Epidermal melanocyte (primary cell): ENCODE data around the gene PRAMEF8.
"Not testable (repeated sequence)": the region's sequence is repeated elsewhere in the genome, so short reads cannot be mapped to it uniquely, and the experiment has no call there.

ENCODE experiments used
- DNase-seq: peaks from one replicate; pipeline ENCODE4 v3.0.0; 2011; ENCODE audit warnings: low spot score; ENCODE audit not compliant: insufficient read length

PRAMEF8 gene

GRCh38 chr1:13285037-13285436 lies at the start of gene PRAMEF8:
Gene PRAMEF8, minus strand, starts transcription at chr1:13285137. Its CDS starts 1,046 bp downstream, at chr1:13284091.
- not testable (repeated sequence) for DNase-seq

GRCh38 chr1:13315281-13315680 lies 30.3 kb upstream of the PRAMEF8 start, which contains the start of gene PRAMEF15:
Gene PRAMEF15, plus strand, starts transcription at chr1:13315581. Its CDS starts 2,827 bp downstream, at chr1:13318408.
- not testable (repeated sequence) for DNase-seq

GRCh38 chr1:13303239-13303638 lies 18.3 kb upstream of the PRAMEF8 start, which contains the start of gene PRAMEF33:
Gene PRAMEF33, plus strand, starts transcription at chr1:13303539. Its CDS starts 2,416 bp downstream, at chr1:13305955.
- DNase-seq: not testable (repeated sequence)

- not testable (repeated sequence) for DNase-seq
These were observed 17.3 kb upstream of the PRAMEF8 start for GRCh38 chr1:13302197-13302596.

GRCh38 chr1:13298699-13299098 lies 13.8 kb upstream of the PRAMEF8 start:
- DNase-seq: not testable (repeated sequence)

GRCh38 chr1:13297216-13297931 lies 12.4 kb upstream of the PRAMEF8 start:
- DNase-seq: not testable (repeated sequence)

- DNase-seq: not testable (repeated sequence)
These were observed 4.1 kb upstream of the PRAMEF8 start for GRCh38 chr1:13289030-13289429.

- not testable (repeated sequence) for DNase-seq
These were observed 5.3 kb downstream of the PRAMEF8 start for GRCh38 chr1:13279617-13280016.

- not testable (repeated sequence) for DNase-seq
These were observed 7.9 kb downstream of the PRAMEF8 start for GRCh38 chr1:13277016-13277415.

GRCh38 chr1:13265124-13265523 lies 19.8 kb downstream of the PRAMEF8 start:
- not testable (repeated sequence) for DNase-seq

- DNase-seq: not testable (repeated sequence)
These were observed 31.0 kb downstream of the PRAMEF8 start, which contains the start of gene PRAMEF5 for GRCh38 chr1:13253898-13254297. Gene PRAMEF5, plus strand, starts transcription at chr1:13254198. Its CDS starts 5,071 bp downstream, at chr1:13259269.

- not testable (repeated sequence) for DNase-seq
These were observed 37.8 kb downstream of the PRAMEF8 start for GRCh38 chr1:13247122-13247521.

GRCh38 chr1:13246554-13246871 lies 38.4 kb downstream of the PRAMEF8 start:
- DNase-seq: not testable (repeated sequence)

GRCh38 chr1:13245841-13246553 lies 38.9 kb downstream of the PRAMEF8 start:
- not testable (repeated sequence) for DNase-seq

- DNase-seq: not testable (repeated sequence)
These were observed 41.2 kb downstream of the PRAMEF8 start for GRCh38 chr1:13243536-13244263.

GRCh38 chr1:13239633-13240032 lies 45.3 kb downstream of the PRAMEF8 start:
- not testable (repeated sequence) for DNase-seq

- DNase-seq: not testable (repeated sequence)
These were observed 47.4 kb downstream of the PRAMEF8 start for GRCh38 chr1:13237572-13237971.

- not testable (repeated sequence) for DNase-seq
These were observed 50.9 kb downstream of the PRAMEF8 start for GRCh38 chr1:13234057-13234456.

- DNase-seq: not testable (repeated sequence)
These were observed 52.9 kb downstream of the PRAMEF8 start for GRCh38 chr1:13232056-13232455.
